ENCODE measurements around the gene METTL26. TPM values are rescaled to one million over a fixed set of nuclear protein-coding genes. Genes with fewer than 3 reads are reported as not detected.

METTL26 gene
- polyA plus RNA-seq, 3 donors, result 57.1 to 80.9 (median 70.4) TPM

DNA sequence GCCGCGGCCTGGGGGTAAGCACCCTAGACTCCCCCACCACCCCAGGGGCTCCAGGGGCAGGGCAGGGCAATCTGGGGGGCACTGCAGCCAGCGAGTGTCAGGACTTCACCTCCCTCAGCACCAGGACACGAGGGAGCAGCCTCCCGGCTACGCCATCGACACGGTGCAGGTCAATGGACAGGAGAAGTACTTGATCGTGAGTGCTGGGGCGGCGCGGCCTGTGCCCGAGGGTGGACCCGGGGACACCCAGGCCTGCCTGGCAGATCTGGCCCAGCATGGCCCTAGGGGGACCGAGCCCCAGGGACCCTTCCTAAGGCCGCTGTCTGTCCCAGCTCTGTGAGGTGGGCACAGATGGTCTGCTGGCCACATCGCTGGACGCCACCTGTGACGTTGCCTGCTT, 36.3 kb upstream of the METTL26 start:
- peaks cover 3 to 27% of the 10 kb centered on the region in 2 donors for H3K27me3 ChIP-seq (ENCODE audit: control insufficient read depth in 2 of 2, insufficient read depth in 2 of 2, low read length in 2 of 2)
- no peak overlapping the region for H3K27ac ChIP-seq (ENCODE audit: low read depth in 1 of 2, low read length in 2 of 2)
- H3K4me1 Mint-ChIP-seq, result peaks cover 17% of the 10 kb centered on the region
- no peak overlapping the region for H2AFZ ChIP-seq (ENCODE audit: insufficient read depth, low read depth, low read length, poor library complexity, severe bottlenecking)
- H3K27ac Mint-ChIP-seq, result no peak overlapping the region
- H4K20me1 ChIP-seq (ENCODE audit: insufficient read depth, low read length), result peaks cover 60% of the 10 kb centered on the region
- peaks cover 30 to 47% of the 10 kb centered on the region in 2 donors for H3K36me3 Mint-ChIP-seq
- no peak overlapping the region for H3K4me2 ChIP-seq (replicated peaks; ENCODE audit: extremely low read depth, low read length, poor library complexity, severe bottlenecking)
- peaks cover 20% of the 10 kb centered on the region for H3K79me2 ChIP-seq (ENCODE audit: insufficient read depth, low read length)
- intact Hi-C loops (cut with micrococcal nuclease), result no loop called here
- H3K4me3 ChIP-seq (replicated peaks in 1 of 3; ENCODE audit: low read depth in 2 of 3, low read length in 3 of 3), result no peak overlapping the region
- no peak overlapping the region for H3K4me3 Mint-ChIP-seq
- peaks cover 20 to 31% (median 23%) of the 10 kb centered on the region in 3 donors for H3K27me3 Mint-ChIP-seq (ENCODE audit: low read depth in 3 of 3)
- peaks cover 48 to 50% of the 10 kb centered on the region in 2 donors for H3K36me3 ChIP-seq (replicated peaks in 1 of 2; ENCODE audit: control insufficient read depth in 1 of 2, insufficient read depth in 2 of 2, low read length in 2 of 2)
- over 99% methylated on average over 15 of the region's 19 CpGs for WGBS (ENCODE audit: insufficient coverage)
- TF ChIP-seq, protein P1, sequence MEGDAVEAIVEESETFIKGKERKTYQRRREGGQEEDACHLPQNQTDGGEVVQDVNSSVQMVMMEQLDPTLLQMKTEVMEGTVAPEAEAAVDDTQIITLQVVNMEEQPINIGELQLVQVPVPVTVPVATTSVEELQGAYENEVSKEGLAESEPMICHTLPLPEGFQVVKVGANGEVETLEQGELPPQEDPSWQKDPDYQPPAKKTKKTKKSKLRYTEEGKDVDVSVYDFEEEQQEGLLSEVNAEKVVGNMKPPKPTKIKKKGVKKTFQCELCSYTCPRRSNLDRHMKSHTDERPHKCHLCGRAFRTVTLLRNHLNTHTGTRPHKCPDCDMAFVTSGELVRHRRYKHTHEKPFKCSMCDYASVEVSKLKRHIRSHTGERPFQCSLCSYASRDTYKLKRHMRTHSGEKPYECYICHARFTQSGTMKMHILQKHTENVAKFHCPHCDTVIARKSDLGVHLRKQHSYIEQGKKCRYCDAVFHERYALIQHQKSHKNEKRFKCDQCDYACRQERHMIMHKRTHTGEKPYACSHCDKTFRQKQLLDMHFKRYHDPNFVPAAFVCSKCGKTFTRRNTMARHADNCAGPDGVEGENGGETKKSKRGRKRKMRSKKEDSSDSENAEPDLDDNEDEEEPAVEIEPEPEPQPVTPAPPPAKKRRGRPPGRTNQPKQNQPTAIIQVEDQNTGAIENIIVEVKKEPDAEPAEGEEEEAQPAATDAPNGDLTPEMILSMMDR (IDR thresholded peaks at IDR 0.05), result no peak
- H3K9me3 ChIP-seq (replicated peaks in 1 of 2; ENCODE audit: control insufficient read depth in 1 of 2, insufficient read depth in 1 of 2, low read length in 2 of 2), result no peaks in the 10 kb centered on the region
- peaks cover 22 to 29% of the 10 kb centered on the region in 2 donors for H3K4me1 ChIP-seq (ENCODE audit: control insufficient read depth in 1 of 2, insufficient read depth in 2 of 2, low read length in 2 of 2)
- DNase-seq, result no peak
- H3K9me3 Mint-ChIP-seq, result peaks cover 0 to 5% (median 0%) of the 10 kb centered on the region in 7 donors
- no peak overlapping the region for H3K9ac ChIP-seq (ENCODE audit: insufficient read depth, low read length, poor library complexity, severe bottlenecking)

DNA sequence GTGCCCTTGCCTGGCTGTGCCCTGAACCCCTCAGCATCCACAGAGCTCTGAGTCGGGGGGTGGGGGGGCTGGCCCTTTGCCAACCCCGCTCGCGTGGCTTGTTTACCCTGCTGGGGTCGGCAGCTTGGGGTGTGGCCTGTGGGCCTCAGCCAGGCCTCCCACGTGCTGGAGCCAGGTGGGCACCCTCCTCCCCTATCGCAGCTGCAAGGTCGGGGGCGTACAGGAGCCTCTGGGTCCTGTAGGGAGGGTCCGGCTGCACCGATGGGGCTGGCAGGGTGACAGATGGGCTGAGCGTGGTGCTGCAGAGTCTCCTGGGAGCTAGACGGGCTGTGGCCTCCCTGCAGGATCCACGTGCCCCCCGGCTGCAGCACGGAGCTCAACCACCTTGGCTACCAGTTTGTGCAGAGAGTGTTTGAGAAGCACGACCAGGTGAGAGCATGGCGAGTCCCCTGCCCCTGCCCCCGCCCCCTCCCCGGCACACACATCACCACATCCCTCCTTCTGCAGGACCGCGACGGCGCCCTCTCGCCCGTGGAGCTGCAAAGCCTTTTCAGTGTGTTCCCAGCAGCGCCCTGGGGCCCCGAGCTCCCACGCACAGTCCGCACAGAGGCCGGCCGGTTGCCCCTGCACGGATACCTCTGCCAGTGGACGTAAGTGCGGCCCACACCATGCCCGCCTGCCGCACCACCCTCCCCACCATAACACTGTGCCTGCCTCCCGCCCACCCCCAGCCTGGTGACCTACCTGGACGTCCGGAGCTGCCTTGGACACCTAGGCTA, 35.4 kb upstream of the METTL26 start:
- Mint-ChIP-seq H3K9me3 (peaks cover 0 to 5% (median 0%) of the 10 kb centered on the region in 7 donors), H3K36me3 (peaks cover 30 to 47% of the 10 kb centered on the region in 2 donors), H3K27me3 (ENCODE audit: low read depth in 3 of 3) (peaks cover 15 to 23% (median 17%) of the 10 kb centered on the region in 3 donors), H3K27ac (no peak overlapping the region), H3K4me1 (peaks cover 17% of the 10 kb centered on the region), H3K4me3 (no peak overlapping the region)
- no peak for DNase-seq
- Histone ChIP-seq H3K4me2 (replicated peaks; ENCODE audit: extremely low read depth, low read length, poor library complexity, severe bottlenecking) (no peak overlapping the region), H3K9ac (ENCODE audit: insufficient read depth, low read length, poor library complexity, severe bottlenecking) (no peak overlapping the region), H3K4me1 (ENCODE audit: control insufficient read depth in 1 of 2, insufficient read depth in 2 of 2, low read length in 2 of 2) (peaks cover 24 to 31% of the 10 kb centered on the region in 2 donors), H3K36me3 (replicated peaks in 1 of 2; ENCODE audit: control insufficient read depth in 1 of 2, insufficient read depth in 2 of 2, low read length in 2 of 2) (peaks cover 48 to 50% of the 10 kb centered on the region in 2 donors), H3K27me3 (ENCODE audit: control insufficient read depth in 2 of 2, insufficient read depth in 2 of 2, low read length in 2 of 2) (peaks cover 3 to 18% of the 10 kb centered on the region in 2 donors), H3K4me3 (replicated peaks in 1 of 3; ENCODE audit: low read depth in 2 of 3, low read length in 3 of 3) (no peak overlapping the region), H4K20me1 (ENCODE audit: insufficient read depth, low read length) (peaks cover 60% of the 10 kb centered on the region), H3K9me3 (replicated peaks in 1 of 2; ENCODE audit: control insufficient read depth in 1 of 2, insufficient read depth in 1 of 2, low read length in 2 of 2) (no peaks in the 10 kb centered on the region), H3K27ac (ENCODE audit: low read depth in 1 of 2, low read length in 2 of 2) (no peak overlapping the region), H3K79me2 (ENCODE audit: insufficient read depth, low read length) (peaks cover 20% of the 10 kb centered on the region), H2AFZ (ENCODE audit: insufficient read depth, low read depth, low read length, poor library complexity, severe bottlenecking) (no peak overlapping the region)
- 94% methylated on average over 27 of the region's 40 CpGs for WGBS (ENCODE audit: insufficient coverage)
- TF ChIP-seq, protein P1 (IDR thresholded peaks at IDR 0.05), result no peak
- intact Hi-C loops (cut with micrococcal nuclease), result no loop called here

Measured in CD14-positive monocyte (primary cell).